Thoracic aorta (tissue), 2 donors: ENCODE results near the gene SOX1. TPM values are rescaled to one million over a fixed set of nuclear protein-coding genes. Genes with fewer than 3 reads are reported as not detected.

Source experiments
- ATAC-seq: fragments of 150-250 bp; one replicate; pipeline ENCODE4 v1.8.0; 2017; ENCODE audit warnings: low read depth; ENCODE audit not compliant: insufficient number of reproducible peaks, low FRiP score
- DNase-seq: peaks from one replicate; pipeline ENCODE4 v3.0.0-alpha.2; 2020; ENCODE audit warnings: low spot score
- H3K27ac ChIP-seq, 2 donors: fragments of 200-600 bp; sonication (generic); 1 replicate in 1 of 2; 2 replicates in 1 of 2; pipeline ENCODE4 v1.5.1; 2016; ENCODE audit warnings: mild to moderate bottlenecking in 2 of 2, moderate library complexity in 2 of 2
- H3K27me3 ChIP-seq: fragments of 200-600 bp; sonication (generic); replicated peaks from 2 replicates; pipeline ENCODE4 v1.6.0; 2016; ENCODE audit warnings: mild to moderate bottlenecking; ENCODE audit not compliant: insufficient read depth
- H3K36me3 ChIP-seq: fragments of 200-600 bp; sonication (generic); one replicate; pipeline ENCODE4 v1.5.1; 2016
- H3K4me1 ChIP-seq, 2 donors: fragments of 200-600 bp; sonication (generic); 1 replicate in 1 of 2; 2 replicates in 1 of 2; pipeline versions ENCODE4 v1.5.1 to v1.6.0; 2016; ENCODE audit warnings: low read depth in 2 of 2, mild to moderate bottlenecking in 1 of 2; ENCODE audit not compliant: control insufficient read depth in 1 of 2
- H3K4me3 ChIP-seq: fragments of 200-600 bp; sonication (generic); 2 replicates; pipeline ENCODE4 v1.5.1; 2016; ENCODE audit warnings: mild to moderate bottlenecking
- H3K9me3 ChIP-seq: fragments of 200-600 bp; sonication (generic); 2 replicates; pipeline ENCODE4 v1.5.1; 2016
- CTCF ChIP-seq: fragments of 200-600 bp; sonication (generic); IDR thresholded peaks from one replicate; pipeline ENCODE4 v1.5.1; 2019; ENCODE audit warnings: antibody characterized with exemption
- total RNA-seq, 2 donors: library from RNA; depleted of rRNA; stranded (reverse); fragments of >200 nt; gene quantifications; one replicate each; pipeline versions ENCODE4 v1.1.0 to v1.2.3, GENCODE V29; 2016

The SOX1 gene
- total RNA-seq, 2 donors from 2014 or later = not detected

GRCh38 chr13:112032186-112032993 lies 34.6 kb upstream of the SOX1 start:
- Histone ChIP-seq H3K4me3 (no peak overlapping the region), H3K4me1 (no peaks in the 10 kb centered on the region), H3K36me3 (no peaks in the 10 kb centered on the region), H3K27ac (no peak overlapping the region), H3K9me3 (no peaks in the 10 kb centered on the region), H3K27me3 (no peaks in the 10 kb centered on the region)
- TF ChIP-seq CTCF = no peak
- no peak for ATAC-seq
- no peak for DNase-seq

DNA sequence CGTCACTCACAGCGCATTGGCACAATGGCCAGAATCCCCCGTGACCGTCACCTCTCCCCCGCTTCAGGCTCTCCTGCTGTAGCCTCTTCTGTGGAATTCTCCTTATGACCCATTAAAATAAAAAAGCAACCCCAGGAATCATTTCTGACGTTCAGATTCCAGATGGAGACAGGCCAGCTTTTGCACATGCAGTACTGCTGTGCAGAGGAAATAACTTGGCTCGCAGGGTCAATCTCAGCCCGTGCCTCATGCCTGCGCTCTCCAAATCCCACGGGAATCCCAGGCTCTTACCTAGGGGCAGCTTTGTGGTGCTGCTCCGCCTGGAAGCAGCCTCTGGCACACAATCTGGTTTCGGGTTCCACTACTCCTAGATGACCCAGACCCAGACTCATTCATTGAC lies 32.7 kb upstream of the SOX1 start:
- DNase-seq (no peak), ATAC-seq (no peak)
- TF ChIP-seq CTCF = no peak
- no peak overlapping the region for H3K4me3 ChIP-seq
- H3K36me3 ChIP-seq = no peaks in the 10 kb centered on the region
- H3K4me1 ChIP-seq = no peaks in the 10 kb centered on the region
- H3K27ac ChIP-seq = no peak overlapping the region
- H3K9me3 ChIP-seq = no peaks in the 10 kb centered on the region
- no peaks in the 10 kb centered on the region for H3K27me3 ChIP-seq

- no peaks in the 10 kb centered on the region for H3K4me1 ChIP-seq
- no peak for TF ChIP-seq CTCF
- no peaks in the 10 kb centered on the region for H3K9me3 ChIP-seq
- ATAC-seq (no peak), DNase-seq (no peak)
- no peak overlapping the region for H3K27ac ChIP-seq
- H3K36me3 ChIP-seq = no peaks in the 10 kb centered on the region
- no peak overlapping the region for H3K4me3 ChIP-seq
- no peaks in the 10 kb centered on the region for H3K27me3 ChIP-seq
Measured at GRCh38 chr13:112034846-112035245, 32.1 kb upstream of the SOX1 start.

- no peaks in the 10 kb centered on the region for H3K27me3 ChIP-seq
- no peak overlapping the region for H3K4me3 ChIP-seq
- no peaks in the 10 kb centered on the region for H3K36me3 ChIP-seq
- H3K27ac ChIP-seq = no peak overlapping the region
- DNase-seq (no peak), ATAC-seq (no peak)
- peaks cover 10% of the 10 kb centered on the region for H3K9me3 ChIP-seq
- no peak for TF ChIP-seq CTCF
- no peaks in the 10 kb centered on the region for H3K4me1 ChIP-seq
Measured at GRCh38 chr13:112042496-112042895, 24.5 kb upstream of the SOX1 start.

DNA sequence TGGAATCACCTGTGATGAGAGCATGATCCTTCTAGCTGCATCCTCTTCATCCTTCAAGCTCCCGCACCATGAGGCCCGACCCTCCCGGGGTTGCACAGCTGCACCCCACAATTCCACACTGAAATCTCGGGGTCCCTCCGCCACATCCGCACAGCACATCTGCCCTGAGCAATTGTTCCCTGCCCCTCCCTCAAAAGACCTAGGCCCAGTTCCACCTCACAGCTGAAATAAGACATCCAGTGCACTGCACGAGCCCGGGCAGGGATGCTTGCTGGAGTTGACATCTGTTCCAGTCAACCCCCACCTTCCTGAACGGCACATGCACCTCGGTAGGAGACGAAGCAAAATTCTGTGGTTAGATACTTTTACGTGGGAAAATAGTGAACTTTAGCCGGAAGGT lies 14.7 kb upstream of the SOX1 start:
- no peak overlapping the region for H3K27ac ChIP-seq
- ATAC-seq (no peak), DNase-seq (no peak)
- no peak for TF ChIP-seq CTCF
- H3K27me3 ChIP-seq = peaks cover 7% of the 10 kb centered on the region
- H3K4me1 ChIP-seq = peaks cover 0 to 24% of the 10 kb centered on the region in 2 donors
- no peaks in the 10 kb centered on the region for H3K9me3 ChIP-seq
- no peak overlapping the region for H3K4me3 ChIP-seq
- no peaks in the 10 kb centered on the region for H3K36me3 ChIP-seq
